GM12801 (cell line): Measurements from ENCODE around the gene CCDC83.

Source experiments
- TF ChIP-seq, protein P1 (sequence below): IDR thresholded peaks from one replicate; pipeline ENCODE4 v1.5.1; 2011; ENCODE audit warnings: control low read depth; ENCODE audit not compliant: insufficient read length; ENCODE audit errors: extremely low read depth

Gene CCDC83

DNA sequence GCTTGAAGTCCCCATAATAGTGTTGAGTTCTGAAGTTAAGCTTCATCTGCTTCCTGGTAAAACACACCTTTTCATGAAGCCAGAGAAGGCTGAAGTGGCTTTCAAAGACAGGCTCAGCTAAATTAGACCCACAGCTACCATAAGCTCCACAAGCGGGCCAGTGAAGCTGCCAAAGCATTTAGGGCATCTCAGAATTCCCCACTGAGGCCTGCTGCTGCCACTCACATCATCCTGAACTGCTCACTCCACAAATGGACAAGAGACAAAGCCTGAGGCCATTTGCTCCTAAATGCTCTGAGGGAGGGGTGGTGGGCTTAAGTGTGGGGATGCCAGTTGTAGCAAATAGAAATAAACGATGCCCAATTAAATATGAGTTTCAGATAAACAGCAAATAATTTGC lies 14.6 kb downstream of the CCDC83 start:
- TF ChIP-seq, protein P1, sequence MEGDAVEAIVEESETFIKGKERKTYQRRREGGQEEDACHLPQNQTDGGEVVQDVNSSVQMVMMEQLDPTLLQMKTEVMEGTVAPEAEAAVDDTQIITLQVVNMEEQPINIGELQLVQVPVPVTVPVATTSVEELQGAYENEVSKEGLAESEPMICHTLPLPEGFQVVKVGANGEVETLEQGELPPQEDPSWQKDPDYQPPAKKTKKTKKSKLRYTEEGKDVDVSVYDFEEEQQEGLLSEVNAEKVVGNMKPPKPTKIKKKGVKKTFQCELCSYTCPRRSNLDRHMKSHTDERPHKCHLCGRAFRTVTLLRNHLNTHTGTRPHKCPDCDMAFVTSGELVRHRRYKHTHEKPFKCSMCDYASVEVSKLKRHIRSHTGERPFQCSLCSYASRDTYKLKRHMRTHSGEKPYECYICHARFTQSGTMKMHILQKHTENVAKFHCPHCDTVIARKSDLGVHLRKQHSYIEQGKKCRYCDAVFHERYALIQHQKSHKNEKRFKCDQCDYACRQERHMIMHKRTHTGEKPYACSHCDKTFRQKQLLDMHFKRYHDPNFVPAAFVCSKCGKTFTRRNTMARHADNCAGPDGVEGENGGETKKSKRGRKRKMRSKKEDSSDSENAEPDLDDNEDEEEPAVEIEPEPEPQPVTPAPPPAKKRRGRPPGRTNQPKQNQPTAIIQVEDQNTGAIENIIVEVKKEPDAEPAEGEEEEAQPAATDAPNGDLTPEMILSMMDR = no peak

GRCh38 chr11:85874265-85874664 lies 19.1 kb downstream of the CCDC83 start:
- TF ChIP-seq, protein P1 = no peak

GRCh38 chr11:85875505-85875904 lies 20.3 kb downstream of the CCDC83 start:
- TF ChIP-seq, protein P1 = no peak

GRCh38 chr11:85884581-85885021 lies 29.4 kb downstream of the CCDC83 start:
- TF ChIP-seq, protein P1 = no peak

DNA sequence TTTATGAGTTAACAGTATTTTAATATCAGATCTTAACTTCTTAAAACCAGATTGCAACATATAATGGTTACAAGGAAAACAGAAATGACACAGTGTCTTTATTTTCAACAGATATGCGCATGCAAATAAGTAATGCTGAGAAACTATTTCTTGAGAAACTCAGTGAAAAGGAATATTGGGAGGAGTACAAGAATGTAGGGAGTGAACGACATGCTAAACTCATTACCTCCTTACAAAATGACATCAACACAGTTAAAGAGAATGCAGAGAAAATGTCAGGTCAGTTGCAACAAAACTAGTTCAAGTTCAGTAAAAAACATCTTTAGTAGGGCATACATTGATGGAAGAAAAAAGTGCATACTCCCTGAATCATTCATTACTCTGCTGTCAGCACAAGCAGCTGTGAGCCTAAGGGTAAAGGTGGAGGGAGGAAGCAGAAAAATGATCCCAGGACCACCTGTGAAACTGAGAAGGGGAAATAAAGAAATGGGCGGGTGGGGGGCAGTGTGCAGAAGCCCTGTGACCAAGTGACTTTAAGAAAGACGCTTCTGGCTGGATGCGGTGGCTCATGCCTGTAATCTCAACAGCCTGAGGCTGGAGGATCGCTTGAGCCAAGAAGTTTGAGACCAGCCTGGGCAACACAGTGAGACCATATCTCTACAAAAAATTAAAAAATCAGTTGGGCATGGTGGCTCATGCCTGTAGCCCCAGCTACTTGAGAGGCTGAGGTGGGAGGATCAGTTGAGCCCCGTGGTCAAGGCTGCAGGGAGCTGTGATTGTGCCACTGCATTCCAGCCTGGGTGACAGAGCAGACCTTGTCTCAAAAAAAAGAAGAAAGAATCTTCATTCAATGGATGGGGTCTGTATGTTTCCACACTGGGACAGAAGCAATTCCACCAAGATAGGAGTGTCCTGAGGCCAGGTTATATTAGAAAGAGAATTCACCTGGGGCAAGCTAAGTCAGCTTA lies 31.2 kb downstream of the CCDC83 start:
- TF ChIP-seq, protein P1 = no peak

DNA sequence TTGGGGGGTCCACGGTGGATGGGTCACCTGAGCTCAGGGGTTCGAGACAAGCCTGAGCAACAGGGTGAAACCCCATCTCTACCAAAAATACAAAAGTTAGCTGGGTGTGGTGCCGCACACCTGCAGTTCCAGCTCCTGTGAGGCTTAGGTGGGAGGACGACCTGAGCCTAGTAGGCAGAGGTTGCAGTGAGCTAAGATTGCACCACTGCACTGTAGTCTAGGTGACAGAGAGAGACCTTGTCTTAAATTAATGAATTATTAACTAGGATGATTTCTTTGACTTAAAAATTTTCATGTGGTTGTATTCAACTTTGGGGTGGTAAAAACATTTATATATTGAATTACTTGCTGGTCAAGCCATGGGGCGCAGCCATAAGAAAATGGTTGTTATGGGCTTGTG lies 33.9 kb downstream of the CCDC83 start:
- TF ChIP-seq, protein P1 = no peak

DNA sequence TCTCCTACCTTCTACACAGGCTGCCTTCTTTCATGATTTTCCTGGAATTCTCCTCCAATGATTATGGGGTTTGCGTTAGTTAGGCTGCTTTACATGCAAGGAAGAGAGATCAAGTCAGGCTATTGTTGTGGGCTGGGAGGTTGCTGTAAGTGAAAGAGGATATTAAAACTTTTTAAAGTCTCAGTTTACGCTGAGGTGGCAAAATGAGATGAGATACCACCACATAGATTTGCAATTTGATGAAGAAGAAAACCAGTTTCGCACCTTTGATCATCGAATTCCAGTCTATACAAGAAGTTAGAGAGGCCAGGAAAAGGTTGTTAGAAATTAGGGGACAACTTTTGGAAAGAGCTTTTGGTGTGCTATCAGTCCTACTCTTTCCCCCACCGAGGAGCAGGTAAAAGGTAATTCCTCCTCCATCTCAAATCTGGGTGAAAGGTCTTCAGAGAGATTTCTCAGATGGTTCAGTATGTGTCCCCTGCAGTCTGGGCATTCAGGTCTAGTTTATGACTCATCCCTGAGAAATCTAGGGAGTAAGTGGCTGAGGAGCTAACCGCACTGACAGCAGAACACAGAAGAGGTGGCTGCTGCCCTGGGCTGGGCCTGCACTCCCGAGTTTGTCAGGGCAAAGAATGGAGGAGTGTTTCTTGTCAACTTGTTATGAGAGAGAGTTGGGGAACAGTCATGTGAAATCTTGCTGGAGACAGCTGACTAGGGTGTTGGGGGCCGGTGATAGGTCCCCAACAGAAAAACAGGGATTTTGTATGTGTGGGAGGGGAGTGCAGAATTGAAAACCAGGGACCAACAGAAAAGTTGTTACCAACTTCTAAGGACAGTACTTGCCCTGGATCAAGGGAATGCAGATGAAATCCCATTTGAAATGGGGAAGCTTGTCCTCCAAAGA lies 34.7 kb downstream of the CCDC83 start:
- TF ChIP-seq, protein P1 = no peak
